Jurkat, Clone E6-1 (cell line): ENCODE measurements around the gene AGBL5.

Source experiments
- DNase-seq: peaks from one replicate; pipeline ENCODE4 v3.0.0-alpha.2; 2011; ENCODE audit warnings: low read depth, low spot score
- H3K4me3 ChIP-seq: 2 replicates; pipeline ENCODE4 v1.5.1; 2011; ENCODE audit warnings: mild to moderate bottlenecking, low read length, control low read depth, moderate library complexity

Gene AGBL5

GRCh38 chr2:27021253-27022049, 30.0 kb upstream of the AGBL5 start:
- H3K4me3 ChIP-seq = no peak overlapping the region
- no peak for DNase-seq

- no peak overlapping the region for H3K4me3 ChIP-seq
- no peak for DNase-seq
Observed at GRCh38 chr2:27023740-27024139, 27.7 kb upstream of the AGBL5 start.

GRCh38 chr2:27024188-27024587, 27.3 kb upstream of the AGBL5 start:
- H3K4me3 ChIP-seq = no peak overlapping the region
- no peak for DNase-seq

- DNase-seq = no peak
- no peak overlapping the region for H3K4me3 ChIP-seq
Observed at GRCh38 chr2:27024812-27025211, 26.7 kb upstream of the AGBL5 start.

GRCh38 chr2:27025281-27025800, 26.1 kb upstream of the AGBL5 start:
- no peak overlapping the region for H3K4me3 ChIP-seq
- DNase-seq = no peak

GRCh38 chr2:27025861-27026851, 25.3 kb upstream of the AGBL5 start:
- DNase-seq = no peak
- H3K4me3 ChIP-seq = no peak overlapping the region

- H3K4me3 ChIP-seq = no peak overlapping the region
- DNase-seq = no peak
Observed at GRCh38 chr2:27027211-27027651, 24.2 kb upstream of the AGBL5 start.

- DNase-seq = no peak
- no peak overlapping the region for H3K4me3 ChIP-seq
Observed at GRCh38 chr2:27029051-27029450, 22.4 kb upstream of the AGBL5 start.

GRCh38 chr2:27032495-27033252, 18.8 kb upstream of the AGBL5 start, which contains the start of gene TMEM214:
Gene TMEM214, plus strand, starts transcription at chr2:27032965. Its CDS starts 51 bp downstream, at chr2:27033016.
- peak; percentile 65 for DNase-seq
- H3K4me3 ChIP-seq = peak within 1 kb of the TSS; percentile 96

- no peak for DNase-seq
- peak overlapping the region; percentile 96 for H3K4me3 ChIP-seq
Observed at GRCh38 chr2:27033253-27033852, 18.1 kb upstream of the AGBL5 start.

GRCh38 chr2:27038012-27038411, 13.5 kb upstream of the AGBL5 start:
- DNase-seq = no peak
- H3K4me3 ChIP-seq = no peak overlapping the region

- DNase-seq = no peak
- H3K4me3 ChIP-seq = no peak overlapping the region
Observed at GRCh38 chr2:27038631-27039339, 12.7 kb upstream of the AGBL5 start.

GRCh38 chr2:27039426-27039825, 12.0 kb upstream of the AGBL5 start:
- H3K4me3 ChIP-seq = no peak overlapping the region
- no peak for DNase-seq

GRCh38 chr2:27039871-27040270, 11.6 kb upstream of the AGBL5 start:
- no peak overlapping the region for H3K4me3 ChIP-seq
- no peak for DNase-seq

- no peak overlapping the region for H3K4me3 ChIP-seq
- DNase-seq = no peak
Observed at GRCh38 chr2:27040282-27040681, 11.2 kb upstream of the AGBL5 start.

- no peak overlapping the region for H3K4me3 ChIP-seq
- no peak for DNase-seq
Observed at GRCh38 chr2:27041752-27042151, 9.7 kb upstream of the AGBL5 start.

GRCh38 chr2:27042159-27042661, 9.3 kb upstream of the AGBL5 start:
- no peak for DNase-seq
- no peak overlapping the region for H3K4me3 ChIP-seq
